ENCODE measurements around the gene PCDHGA3.
"Not testable (repeated sequence)": the region's sequence is repeated elsewhere in the genome, so short reads cannot be mapped to it uniquely, and the experiment has no call there.

The PCDHGA3 gene

GRCh38 chr5:141338538-141339306 lies 4.9 kb upstream of the PCDHGA3 start, which contains the start of gene PCDHGA2:
TSS of gene PCDHGA2 (plus strand) at chr5:141338760.
- DNase-seq (ENCODE audit: insufficient read length, low spot score), result no peak
- no peak for FAIRE-seq
- TF ChIP-seq POLR2A (IDR thresholded peaks at IDR 0.05; ENCODE audit: low read depth, low read length), result no peak

GRCh38 chr5:141340781-141341354 lies 2.8 kb upstream of the PCDHGA3 start:
- not testable (repeated sequence) for FAIRE-seq; DNase-seq (ENCODE audit: insufficient read length, low spot score)

GRCh38 chr5:141342773-141343172 lies 856 bp upstream of the PCDHGA3 start:
- TF ChIP-seq POLR2A (IDR thresholded peaks at IDR 0.05; ENCODE audit: low read depth, low read length), result no peak

GRCh38 chr5:141343953-141344463 lies 379 bp downstream of the PCDHGA3 start:
- DNase-seq (ENCODE audit: insufficient read length, low spot score) (no peak), FAIRE-seq (no peak)
- no peak for TF ChIP-seq POLR2A (IDR thresholded peaks at IDR 0.05; ENCODE audit: low read depth, low read length)

More at GRCh38 chr5:141342773-141343172, 856 bp upstream of the PCDHGA3 start:
- FAIRE-seq, result no peak
- no peak for DNase-seq (ENCODE audit: insufficient read length, low spot score)

- TF ChIP-seq POLR2A (IDR thresholded peaks at IDR 0.05; ENCODE audit: low read depth, low read length), result no peak
- DNase-seq (ENCODE audit: insufficient read length, low spot score) (no peak), FAIRE-seq (no peak)
Measured at GRCh38 chr5:141345327-141345726, 1.7 kb downstream of the PCDHGA3 start.

GRCh38 chr5:141346017-141346416 lies 2.4 kb downstream of the PCDHGA3 start:
- FAIRE-seq; DNase-seq (ENCODE audit: insufficient read length, low spot score): not testable (repeated sequence)

- TF ChIP-seq POLR2A (IDR thresholded peaks at IDR 0.05; ENCODE audit: low read depth, low read length), result no peak
- DNase-seq (ENCODE audit: insufficient read length, low spot score) (peak; percentile 45), FAIRE-seq (no peak)
Measured at GRCh38 chr5:141349917-141350619, 6.4 kb downstream of the PCDHGA3 start, which contains the start of gene PCDHGB1. TSS of gene PCDHGB1 (plus strand) at chr5:141350099. CDS start at chr5:141350261, 162 bp downstream.

GRCh38 chr5:141351591-141351990 lies 8.0 kb downstream of the PCDHGA3 start:
- FAIRE-seq (no peak), DNase-seq (ENCODE audit: insufficient read length, low spot score) (no peak)
- no peak for TF ChIP-seq POLR2A (IDR thresholded peaks at IDR 0.05; ENCODE audit: low read depth, low read length)

- no peak for FAIRE-seq
- peak; percentile 24 for DNase-seq (ENCODE audit: insufficient read length, low spot score)
- TF ChIP-seq POLR2A (IDR thresholded peaks at IDR 0.05; ENCODE audit: low read depth, low read length), result no peak
Measured at GRCh38 chr5:141354900-141355469, 11.4 kb downstream of the PCDHGA3 start, which contains the start of gene PCDHGA4. TSS of gene PCDHGA4 (plus strand) at chr5:141355021. CDS start at chr5:141355108, 87 bp downstream.

GRCh38 chr5:141355641-141356040 lies 12.0 kb downstream of the PCDHGA3 start:
- TF ChIP-seq POLR2A (IDR thresholded peaks at IDR 0.05; ENCODE audit: low read depth, low read length), result no peak
- no peak for DNase-seq (ENCODE audit: insufficient read length, low spot score)
- no peak for FAIRE-seq

GRCh38 chr5:141356133-141356532 lies 12.5 kb downstream of the PCDHGA3 start:
- no peak for TF ChIP-seq POLR2A (IDR thresholded peaks at IDR 0.05; ENCODE audit: low read depth, low read length)
- DNase-seq (ENCODE audit: insufficient read length, low spot score) (no peak), FAIRE-seq (no peak)

GRCh38 chr5:141356950-141357349 lies 13.3 kb downstream of the PCDHGA3 start:
- no peak for TF ChIP-seq POLR2A (IDR thresholded peaks at IDR 0.05; ENCODE audit: low read depth, low read length)
- no peak for FAIRE-seq
- no peak for DNase-seq (ENCODE audit: insufficient read length, low spot score)

GRCh38 chr5:141359790-141360426 lies 16.3 kb downstream of the PCDHGA3 start, which contains the start of gene PCDHGB2:
TSS of gene PCDHGB2 (plus strand) at chr5:141359994. CDS start at chr5:141360136, 142 bp downstream.
- no peak for FAIRE-seq

More at GRCh38 chr5:141359790-141360426, 16.3 kb downstream of the PCDHGA3 start, which contains the start of gene PCDHGB2:
- no peak for TF ChIP-seq POLR2A (IDR thresholded peaks at IDR 0.05; ENCODE audit: low read depth, low read length)
- peak; percentile 44 for DNase-seq (ENCODE audit: insufficient read length, low spot score)

Measured in H54 (cell line).